Tibial nerve (tissue), 4 donors: Measurements from ENCODE around the gene FXYD5. TPM values are rescaled to one million over a fixed set of nuclear protein-coding genes. Genes with fewer than 3 reads are reported as not detected.
A peak's percentile ranks its signal among the peaks of the same experiment; 100 is the strongest.

Experiments used
- DNase-seq, 2 donors: peaks; one replicate each; pipeline ENCODE4 v3.0.0-alpha.2; 2019; ENCODE audit warnings: low spot score in 2 of 2
- H3K27ac ChIP-seq, 4 donors: fragments of 200-600 bp; sonication (generic) in 3 of 4; one replicate each; pipeline ENCODE4 v1.5.1; 2017 to 2019; ENCODE audit warnings: mild to moderate bottlenecking in 1 of 4
- H3K27me3 ChIP-seq, 2 donors: fragments of 200-600 bp; sonication (generic) in 1 of 2; one replicate each; pipeline versions ENCODE4 v1.5.1 to v1.6.0; 2017 to 2019
- H3K36me3 ChIP-seq, 3 donors: fragments of 200-600 bp; sonication (generic); one replicate each; pipeline ENCODE4 v1.5.1; 2018 to 2019
- H3K4me1 ChIP-seq, 4 donors: fragments of 200-600 bp; sonication (generic) in 3 of 4; one replicate each; pipeline ENCODE4 v1.5.1; 2017 to 2019
- H3K4me3 ChIP-seq, 4 donors: fragments of 200-600 bp; sonication (generic) in 3 of 4; one replicate each; pipeline ENCODE4 v1.5.1; 2017 to 2019; ENCODE audit warnings: mild to moderate bottlenecking in 1 of 4, moderate library complexity in 1 of 4
- H3K9me3 ChIP-seq, 4 donors: fragments of 200-600 bp; sonication (generic) in 3 of 4; one replicate each; pipeline ENCODE4 v1.5.1; 2017 to 2019
- EP300 ChIP-seq, 2 donors: sonication (generic); formaldehyde crosslinking; IDR thresholded peaks; one replicate each; pipeline ENCODE4 v1.6.1; 2017; ENCODE audit warnings: antibody characterized with exemption in 2 of 2, mild to moderate bottlenecking in 1 of 2
- POLR2A ChIP-seq, 2 donors: fragments of 450-650 bp; IDR thresholded peaks; one replicate each; pipeline ENCODE4 v1.6.1; 2017; ENCODE audit warnings: antibody characterized with exemption in 2 of 2, mild to moderate bottlenecking in 2 of 2, moderate library complexity in 2 of 2
- WGBS, 2 donors: methylation state at CpG; one replicate each; pipeline ENCODE4 v1.1.5; 2018; 5-methylcytosine and 5-hydroxymethylcytosine counted together
- total RNA-seq, 4 donors: library from RNA; depleted of rRNA; stranded (reverse); fragments of >200 nt; gene quantifications; one replicate each; pipeline ENCODE4 v1.1.0, GENCODE V29; 2016
- TF ChIP-seq, protein P1 (sequence below), 5 experiments: fragments of 200-600 bp in 3 of 5; fragments of 450-650 bp in 2 of 5; sonication (generic) in 3 of 5; IDR thresholded peaks; one replicate each; pipeline ENCODE4 v1.5.1; 2016 to 2019; ENCODE audit warnings: antibody characterized with exemption in 5 of 5, mild to moderate bottlenecking in 3 of 5, moderate library complexity in 2 of 5

FXYD5 gene
- total RNA-seq, 4 donors from 2014 or later = 19.9 to 53.4 (median 37.5) TPM

DNA sequence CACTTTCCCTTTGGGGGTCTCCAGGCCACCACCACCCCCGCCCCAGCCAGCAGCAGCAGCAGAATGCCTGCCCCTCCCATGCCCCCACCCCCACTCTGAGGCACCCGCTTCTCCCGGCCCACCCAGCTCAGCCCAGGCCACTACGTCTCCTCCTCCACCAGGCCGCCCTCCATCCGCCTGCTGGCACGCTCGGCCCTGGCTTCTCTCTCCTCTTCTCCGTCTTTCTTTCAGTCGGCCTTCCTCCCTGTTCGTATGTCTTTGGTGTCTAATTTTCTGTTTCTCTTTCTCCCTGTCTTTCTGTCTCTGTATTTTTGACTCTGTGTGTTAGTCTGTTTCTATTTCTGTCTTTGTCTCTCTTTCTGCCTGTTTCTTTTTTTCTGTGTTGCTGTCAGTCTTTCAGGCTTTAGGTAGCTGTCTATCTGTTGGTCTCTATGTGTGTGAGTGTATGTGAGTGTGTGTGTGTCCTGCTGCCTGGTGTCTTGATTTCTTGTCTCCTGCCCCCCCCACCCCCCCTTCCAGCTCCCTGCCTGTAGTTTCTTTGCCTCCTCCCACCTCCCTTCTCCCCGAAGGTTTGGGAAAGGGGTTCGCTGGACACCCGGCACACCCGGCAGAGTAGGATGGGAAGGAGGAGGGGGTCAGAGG lies 19.8 kb upstream of the FXYD5 start, which contains the start of gene LGI4:
Gene LGI4, minus strand, starts transcription at position 459 of the 642 bp plus-strand sequence. Its CDS starts 379 bp downstream, at position 80.
- no peaks in the 10 kb centered on the region for H3K9me3 ChIP-seq
- peak in 1 of 2 donors; percentile 43 for DNase-seq
- H3K27me3 ChIP-seq = no peaks in the 10 kb centered on the region
- WGBS, 2 donors = 8 to 27% methylated on average over 12 to 15 of the region's 15 CpGs
- peaks cover 0 to 54% (median 26%) of the 10 kb centered on the region in 4 donors for H3K4me1 ChIP-seq
- peak within 1 kb of the TSS; percentile 40 to 62 (median 50) for H3K4me3 ChIP-seq
- TF ChIP-seq EP300 (IDR thresholded peaks at IDR 0.05) = no peak
- TF ChIP-seq, protein P1, sequence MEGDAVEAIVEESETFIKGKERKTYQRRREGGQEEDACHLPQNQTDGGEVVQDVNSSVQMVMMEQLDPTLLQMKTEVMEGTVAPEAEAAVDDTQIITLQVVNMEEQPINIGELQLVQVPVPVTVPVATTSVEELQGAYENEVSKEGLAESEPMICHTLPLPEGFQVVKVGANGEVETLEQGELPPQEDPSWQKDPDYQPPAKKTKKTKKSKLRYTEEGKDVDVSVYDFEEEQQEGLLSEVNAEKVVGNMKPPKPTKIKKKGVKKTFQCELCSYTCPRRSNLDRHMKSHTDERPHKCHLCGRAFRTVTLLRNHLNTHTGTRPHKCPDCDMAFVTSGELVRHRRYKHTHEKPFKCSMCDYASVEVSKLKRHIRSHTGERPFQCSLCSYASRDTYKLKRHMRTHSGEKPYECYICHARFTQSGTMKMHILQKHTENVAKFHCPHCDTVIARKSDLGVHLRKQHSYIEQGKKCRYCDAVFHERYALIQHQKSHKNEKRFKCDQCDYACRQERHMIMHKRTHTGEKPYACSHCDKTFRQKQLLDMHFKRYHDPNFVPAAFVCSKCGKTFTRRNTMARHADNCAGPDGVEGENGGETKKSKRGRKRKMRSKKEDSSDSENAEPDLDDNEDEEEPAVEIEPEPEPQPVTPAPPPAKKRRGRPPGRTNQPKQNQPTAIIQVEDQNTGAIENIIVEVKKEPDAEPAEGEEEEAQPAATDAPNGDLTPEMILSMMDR (IDR thresholded peaks at IDR 0.05) = no peak
- no peak for TF ChIP-seq POLR2A (IDR thresholded peaks at IDR 0.05)
- H3K36me3 ChIP-seq = peaks cover 0 to 21% (median 0%) of the 10 kb centered on the region in 3 donors
- H3K27ac ChIP-seq = peak within 1 kb of the TSS; percentile 88 to 99 (median 96)

DNA sequence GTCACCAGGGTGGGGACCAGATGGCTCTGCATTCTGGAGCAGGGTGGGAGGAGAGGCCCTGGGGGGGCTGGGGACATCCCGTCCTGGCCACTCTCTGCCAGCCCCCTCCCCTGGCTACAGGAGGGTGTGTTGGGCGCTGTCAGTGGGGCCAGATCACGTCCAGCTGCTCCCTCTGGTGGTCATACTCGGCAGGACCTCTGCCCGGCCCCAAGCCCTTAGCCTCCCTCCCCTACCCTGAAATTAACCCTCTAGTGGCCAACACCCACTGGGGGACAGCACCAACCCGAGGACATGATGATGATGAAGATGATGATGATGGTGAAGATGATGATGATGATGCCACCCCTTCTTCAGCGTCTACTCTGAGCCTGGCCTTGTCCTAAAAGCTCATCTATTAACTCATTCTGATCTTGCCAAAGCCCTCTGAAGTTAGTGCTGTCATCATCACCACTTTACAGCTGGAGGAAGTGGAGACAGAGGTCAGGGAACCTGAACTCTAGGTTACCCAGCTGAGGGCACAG lies 19.1 kb upstream of the FXYD5 start:
- DNase-seq = peak; percentile 82 to 90
- peak overlapping the region; percentile 40 to 62 (median 50) for H3K4me3 ChIP-seq
- no peaks in the 10 kb centered on the region for H3K27me3 ChIP-seq
- peaks cover 0 to 18% (median 0%) of the 10 kb centered on the region in 3 donors for H3K36me3 ChIP-seq
- TF ChIP-seq POLR2A (IDR thresholded peaks at IDR 0.05) (peak in 1 of 2 donors; percentile 4), EP300 (IDR thresholded peaks at IDR 0.05) (peak; percentile 48 to 90)
- TF ChIP-seq, protein P1 (IDR thresholded peaks at IDR 0.05) = peak; percentile 88 to 99 (median 97)
- WGBS, 2 donors = 0% methylated on average over 3 to 5 of the region's 7 CpGs
- no peaks in the 10 kb centered on the region for H3K9me3 ChIP-seq
- peaks cover 0 to 53% (median 26%) of the 10 kb centered on the region in 4 donors for H3K4me1 ChIP-seq
- H3K27ac ChIP-seq = peak overlapping the region; percentile 88 to 99 (median 96)

DNA sequence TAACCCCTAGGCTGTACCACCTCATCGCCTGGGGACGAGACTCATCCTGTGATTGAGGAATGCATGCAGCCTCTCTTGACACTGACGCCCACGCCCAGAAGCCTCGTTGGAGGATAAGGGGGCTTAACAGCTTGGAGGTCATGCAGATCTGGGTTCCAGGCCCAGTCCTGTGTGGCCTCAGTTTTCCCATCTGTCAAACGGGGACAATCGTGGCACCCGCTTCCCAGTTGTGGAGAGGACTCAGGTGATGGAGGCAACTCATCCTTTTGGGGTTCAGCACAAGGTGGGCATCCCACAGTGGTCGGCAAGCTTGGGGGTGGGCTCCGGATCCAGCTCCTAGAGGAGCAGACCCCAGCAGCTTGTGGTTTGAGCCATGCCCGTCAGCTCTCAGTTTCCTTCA lies 18.3 kb upstream of the FXYD5 start:
- Histone ChIP-seq H3K4me3 (no peak overlapping the region), H3K4me1 (peaks cover 0 to 45% (median 26%) of the 10 kb centered on the region in 4 donors), H3K27me3 (no peaks in the 10 kb centered on the region), H3K36me3 (peaks cover 0 to 10% (median 0%) of the 10 kb centered on the region in 3 donors), H3K27ac (peak overlapping the region; percentile 88 to 99 (median 96)), H3K9me3 (no peaks in the 10 kb centered on the region)
- no peak for DNase-seq
- no peak for TF ChIP-seq EP300 (IDR thresholded peaks at IDR 0.05)
- TF ChIP-seq POLR2A (IDR thresholded peaks at IDR 0.05) = no peak
- 65 to 73% methylated on average over 11 of the region's 11 CpGs for WGBS, 2 donors

DNA sequence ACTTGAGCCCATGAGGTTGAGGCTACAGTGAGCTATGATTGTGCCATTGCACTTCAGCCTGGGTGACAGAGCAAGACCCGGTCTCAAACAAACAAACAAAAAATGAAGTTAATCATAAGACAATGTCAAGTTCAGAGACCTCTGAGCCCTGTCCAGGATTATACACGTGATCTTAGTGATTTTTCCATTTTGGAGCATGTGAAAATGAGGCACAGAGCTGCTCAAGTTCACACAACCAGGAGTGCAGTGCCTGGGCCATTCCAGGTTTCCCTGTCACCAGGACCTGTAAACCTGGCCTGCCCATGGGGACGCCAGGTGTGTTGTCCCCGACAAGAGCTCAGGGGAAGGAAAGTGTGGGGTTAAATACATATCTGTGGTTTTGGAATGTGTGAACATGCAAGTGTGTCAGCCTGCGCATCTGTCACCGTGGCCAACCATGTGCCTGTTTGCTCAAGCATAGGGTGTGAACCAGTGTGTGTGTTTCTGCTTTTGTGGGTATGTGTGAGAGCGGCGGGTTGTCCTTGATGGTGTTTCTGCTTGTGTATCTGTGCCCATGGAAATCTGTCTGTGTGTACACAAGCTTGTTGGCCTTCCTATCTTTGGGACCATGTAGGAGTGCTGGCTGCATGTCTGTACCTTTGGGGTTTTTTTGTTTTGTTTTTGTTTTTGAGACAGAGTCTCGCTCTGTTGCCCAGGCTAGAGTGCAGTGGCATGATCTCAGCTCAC lies 17.4 kb upstream of the FXYD5 start:
- Histone ChIP-seq H3K27me3 (no peaks in the 10 kb centered on the region), H3K36me3 (peaks cover 0 to 1% (median 0%) of the 10 kb centered on the region in 3 donors), H3K27ac (peak overlapping the region; percentile 88 to 99 (median 96)), H3K9me3 (no peaks in the 10 kb centered on the region), H3K4me1 (peaks cover 0 to 52% (median 33%) of the 10 kb centered on the region in 4 donors), H3K4me3 (no peak overlapping the region)
- TF ChIP-seq EP300 (IDR thresholded peaks at IDR 0.05) (no peak), POLR2A (IDR thresholded peaks at IDR 0.05) (no peak)
- TF ChIP-seq, protein P1 (IDR thresholded peaks at IDR 0.05) = no peak
- 29 to 46% methylated on average over 9 of the region's 9 CpGs for WGBS, 2 donors
- DNase-seq = no peak

DNA sequence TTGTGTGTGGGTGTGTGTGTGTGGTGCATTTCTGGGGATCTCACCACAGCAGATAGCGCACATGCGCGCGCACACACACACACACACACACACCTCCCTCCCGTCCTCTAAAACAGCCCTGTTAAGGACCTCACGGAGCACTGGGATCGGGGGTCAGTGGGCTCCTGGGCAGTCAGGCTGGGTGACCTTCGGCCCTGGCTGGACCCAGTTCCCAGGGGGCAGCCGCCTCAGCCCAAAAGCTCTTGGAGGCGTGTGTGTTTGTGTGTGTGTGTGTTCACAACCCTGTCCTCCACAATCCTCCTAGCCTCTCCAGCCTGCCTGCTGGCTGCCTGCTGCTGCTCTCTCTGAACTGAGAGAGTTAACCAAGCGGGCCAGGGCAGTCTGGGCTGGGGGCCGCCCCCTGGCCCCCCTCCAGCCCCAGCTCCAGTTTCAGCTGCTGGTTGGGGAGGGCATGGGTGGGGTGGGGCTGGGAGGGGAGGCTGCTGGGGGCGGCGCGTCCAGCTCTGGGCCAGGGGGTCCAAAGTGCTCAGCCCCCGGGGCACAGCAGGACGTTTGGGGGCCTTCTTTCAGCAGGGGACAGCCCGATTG lies 16.1 kb upstream of the FXYD5 start, which contains the start of gene FXYD1:
Gene FXYD1, plus strand, starts transcription at position 520 of the 588 bp plus-strand sequence. CDS start 1,256 bp downstream, outside the sequence.
- DNase-seq = peak in 1 of 2 donors; percentile 44
- Histone ChIP-seq H3K9me3 (no peaks in the 10 kb centered on the region), H3K27me3 (no peaks in the 10 kb centered on the region), H3K4me1 (peaks cover 0 to 65% (median 45%) of the 10 kb centered on the region in 4 donors), H3K36me3 (no peaks in the 10 kb centered on the region), H3K4me3 (peak within 1 kb of the TSS; percentile 48 to 62 (median 54)), H3K27ac (peak within 1 kb of the TSS; percentile 88 to 99 (median 96))
- TF ChIP-seq POLR2A (IDR thresholded peaks at IDR 0.05) (no peak), EP300 (IDR thresholded peaks at IDR 0.05) (no peak)
- TF ChIP-seq, protein P1 (IDR thresholded peaks at IDR 0.05) = no peak
- 20 to 29% methylated on average over 10 to 15 of the region's 18 CpGs for WGBS, 2 donors
